ENCODE measurements around the gene PSMD10.

Gene PSMD10

DNA sequence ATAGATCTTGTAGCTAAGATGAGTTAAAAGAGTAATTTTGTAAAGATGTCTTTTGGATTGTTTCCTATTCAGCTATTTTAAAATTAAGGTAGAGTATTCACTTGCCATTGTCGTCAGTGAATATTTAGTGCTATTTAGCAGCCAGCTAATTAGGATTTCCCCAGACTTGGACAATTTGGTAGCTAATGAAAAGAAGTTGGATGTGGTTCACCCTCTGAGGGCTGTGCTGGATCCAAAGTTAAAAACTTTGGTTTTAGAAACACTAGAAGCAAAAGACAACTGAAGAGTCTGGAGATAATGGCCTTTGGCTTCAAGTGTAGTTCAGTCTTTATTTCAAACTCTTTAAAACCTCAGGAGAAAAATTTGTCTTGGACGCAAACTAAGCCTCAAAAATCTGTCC, 41.5 kb upstream of the PSMD10 start:
- H3K4me1 ChIP-seq (ENCODE audit: insufficient read depth, low read length) = no peaks in the 10 kb centered on the region
- H2AFZ ChIP-seq (ENCODE audit: low read depth, low read length) = no peak overlapping the region
- no peak overlapping the region for H3K9ac ChIP-seq (ENCODE audit: low read depth, low read length)
- no peaks in the 10 kb centered on the region for H3K27me3 ChIP-seq (ENCODE audit: insufficient read depth, low read length, poor library complexity)
- H3K79me2 ChIP-seq (ENCODE audit: insufficient read depth, low read length) = no peaks in the 10 kb centered on the region
- no peaks in the 10 kb centered on the region for H3K9me3 ChIP-seq (ENCODE audit: insufficient read depth, low read length, severe bottlenecking)
- no peak for DNase-seq
- peaks cover 13% of the 10 kb centered on the region; the same call in 1 of the 2 replicates for H3K36me3 ChIP-seq (ENCODE audit: insufficient read depth, low read length)
- no peak for ATAC-seq (ENCODE audit: insufficient read depth, low read depth)
- no peak overlapping the region for H3K4me3 ChIP-seq (ENCODE audit: low read depth in 1 of 2, low read length in 2 of 2)
- H3K27ac ChIP-seq (ENCODE audit: low read length) = no peak overlapping the region
- H4K20me1 ChIP-seq (ENCODE audit: insufficient read depth, low read length) = no peaks in the 10 kb centered on the region
- H3K4me2 ChIP-seq (ENCODE audit: insufficient read depth, low read length) = no peak overlapping the region
- TF ChIP-seq EZH2 (IDR thresholded peaks at IDR 0.05; ENCODE audit: borderline replicate concordance, low read depth, low read length, severe bottlenecking) = no peak
- TF ChIP-seq, protein P1, sequence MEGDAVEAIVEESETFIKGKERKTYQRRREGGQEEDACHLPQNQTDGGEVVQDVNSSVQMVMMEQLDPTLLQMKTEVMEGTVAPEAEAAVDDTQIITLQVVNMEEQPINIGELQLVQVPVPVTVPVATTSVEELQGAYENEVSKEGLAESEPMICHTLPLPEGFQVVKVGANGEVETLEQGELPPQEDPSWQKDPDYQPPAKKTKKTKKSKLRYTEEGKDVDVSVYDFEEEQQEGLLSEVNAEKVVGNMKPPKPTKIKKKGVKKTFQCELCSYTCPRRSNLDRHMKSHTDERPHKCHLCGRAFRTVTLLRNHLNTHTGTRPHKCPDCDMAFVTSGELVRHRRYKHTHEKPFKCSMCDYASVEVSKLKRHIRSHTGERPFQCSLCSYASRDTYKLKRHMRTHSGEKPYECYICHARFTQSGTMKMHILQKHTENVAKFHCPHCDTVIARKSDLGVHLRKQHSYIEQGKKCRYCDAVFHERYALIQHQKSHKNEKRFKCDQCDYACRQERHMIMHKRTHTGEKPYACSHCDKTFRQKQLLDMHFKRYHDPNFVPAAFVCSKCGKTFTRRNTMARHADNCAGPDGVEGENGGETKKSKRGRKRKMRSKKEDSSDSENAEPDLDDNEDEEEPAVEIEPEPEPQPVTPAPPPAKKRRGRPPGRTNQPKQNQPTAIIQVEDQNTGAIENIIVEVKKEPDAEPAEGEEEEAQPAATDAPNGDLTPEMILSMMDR (IDR thresholded peaks at IDR 0.05; ENCODE audit: borderline replicate concordance, extremely low read depth, low read length, poor library complexity, severe bottlenecking) = no peak

DNA sequence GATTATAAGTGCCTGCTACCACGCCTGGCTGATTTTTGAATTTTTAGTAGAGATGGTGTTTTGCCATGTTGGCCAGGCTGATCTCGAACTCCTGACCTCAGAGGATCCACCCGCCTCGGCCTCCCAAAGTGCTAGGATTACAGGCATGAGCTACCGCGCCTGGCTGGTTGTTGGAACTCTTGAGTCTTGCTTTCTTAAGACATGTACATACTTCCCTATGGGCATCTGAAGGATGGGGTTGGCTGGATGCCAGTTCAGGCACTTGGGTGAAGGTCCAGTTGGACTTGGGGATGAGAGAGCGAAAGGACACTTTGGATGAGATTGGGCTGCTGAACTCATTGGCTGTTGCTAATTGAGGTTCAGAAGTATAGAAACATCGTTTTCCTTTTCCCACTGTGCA, 40.7 kb upstream of the PSMD10 start:
- no peak for TF ChIP-seq EZH2 (IDR thresholded peaks at IDR 0.05; ENCODE audit: borderline replicate concordance, low read depth, low read length, severe bottlenecking)
- TF ChIP-seq, protein P1 (IDR thresholded peaks at IDR 0.05; ENCODE audit: borderline replicate concordance, extremely low read depth, low read length, poor library complexity, severe bottlenecking) = no peak
- no peaks in the 10 kb centered on the region for H3K4me1 ChIP-seq (ENCODE audit: insufficient read depth, low read length)
- no peak overlapping the region for H3K9ac ChIP-seq (ENCODE audit: low read depth, low read length)
- H3K4me3 ChIP-seq (ENCODE audit: low read depth in 1 of 2, low read length in 2 of 2) = no peak overlapping the region
- no peaks in the 10 kb centered on the region for H3K9me3 ChIP-seq (ENCODE audit: insufficient read depth, low read length, severe bottlenecking)
- H3K4me2 ChIP-seq (ENCODE audit: insufficient read depth, low read length) = no peak overlapping the region
- no peak overlapping the region for H3K27ac ChIP-seq (ENCODE audit: low read length)
- DNase-seq (no peak), ATAC-seq (ENCODE audit: insufficient read depth, low read depth) (no peak)
- no peaks in the 10 kb centered on the region for H4K20me1 ChIP-seq (ENCODE audit: insufficient read depth, low read length)
- H3K79me2 ChIP-seq (ENCODE audit: insufficient read depth, low read length) = no peaks in the 10 kb centered on the region
- H3K27me3 ChIP-seq (ENCODE audit: insufficient read depth, low read length, poor library complexity) = no peaks in the 10 kb centered on the region
- H2AFZ ChIP-seq (ENCODE audit: low read depth, low read length) = no peak overlapping the region
- H3K36me3 ChIP-seq (ENCODE audit: insufficient read depth, low read length) = peaks cover 14% of the 10 kb centered on the region; the same call in 1 of the 2 replicates

DNA sequence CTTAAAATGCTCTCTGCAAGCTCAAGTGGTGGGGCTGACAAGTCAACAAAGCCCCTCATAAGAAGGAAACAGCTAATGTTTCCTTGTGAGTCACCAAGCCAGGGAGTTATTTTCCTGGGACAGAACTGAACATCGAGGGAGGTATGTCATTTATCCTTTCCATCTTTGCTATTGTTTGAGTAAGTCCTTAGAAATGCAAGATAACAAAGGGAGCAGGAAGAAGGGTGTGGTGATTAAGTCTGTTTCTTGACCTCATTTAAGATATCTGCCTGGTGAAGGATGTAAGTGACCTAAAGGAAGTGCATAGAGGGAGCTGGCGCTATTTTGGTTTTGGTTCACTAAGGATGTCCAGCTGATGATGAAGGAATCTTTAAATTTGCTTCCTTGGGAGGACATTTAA, 40.1 kb upstream of the PSMD10 start:
- H3K79me2 ChIP-seq (ENCODE audit: insufficient read depth, low read length) = no peaks in the 10 kb centered on the region
- H3K9ac ChIP-seq (ENCODE audit: low read depth, low read length) = no peak overlapping the region
- H3K4me2 ChIP-seq (ENCODE audit: insufficient read depth, low read length) = no peak overlapping the region
- no peak for TF ChIP-seq EZH2 (IDR thresholded peaks at IDR 0.05; ENCODE audit: borderline replicate concordance, low read depth, low read length, severe bottlenecking)
- TF ChIP-seq, protein P1 (IDR thresholded peaks at IDR 0.05; ENCODE audit: borderline replicate concordance, extremely low read depth, low read length, poor library complexity, severe bottlenecking) = no peak
- H3K9me3 ChIP-seq (ENCODE audit: insufficient read depth, low read length, severe bottlenecking) = no peaks in the 10 kb centered on the region
- H3K36me3 ChIP-seq (ENCODE audit: insufficient read depth, low read length) = peaks cover 14% of the 10 kb centered on the region; the same call in 1 of the 2 replicates
- H3K27me3 ChIP-seq (ENCODE audit: insufficient read depth, low read length, poor library complexity) = no peaks in the 10 kb centered on the region
- no peak overlapping the region for H2AFZ ChIP-seq (ENCODE audit: low read depth, low read length)
- H4K20me1 ChIP-seq (ENCODE audit: insufficient read depth, low read length) = no peaks in the 10 kb centered on the region
- H3K27ac ChIP-seq (ENCODE audit: low read length) = no peak overlapping the region
- no peak for DNase-seq
- H3K4me3 ChIP-seq (ENCODE audit: low read depth in 1 of 2, low read length in 2 of 2) = no peak overlapping the region
- H3K4me1 ChIP-seq (ENCODE audit: insufficient read depth, low read length) = no peaks in the 10 kb centered on the region
- ATAC-seq (ENCODE audit: insufficient read depth, low read depth) = no peak

DNA sequence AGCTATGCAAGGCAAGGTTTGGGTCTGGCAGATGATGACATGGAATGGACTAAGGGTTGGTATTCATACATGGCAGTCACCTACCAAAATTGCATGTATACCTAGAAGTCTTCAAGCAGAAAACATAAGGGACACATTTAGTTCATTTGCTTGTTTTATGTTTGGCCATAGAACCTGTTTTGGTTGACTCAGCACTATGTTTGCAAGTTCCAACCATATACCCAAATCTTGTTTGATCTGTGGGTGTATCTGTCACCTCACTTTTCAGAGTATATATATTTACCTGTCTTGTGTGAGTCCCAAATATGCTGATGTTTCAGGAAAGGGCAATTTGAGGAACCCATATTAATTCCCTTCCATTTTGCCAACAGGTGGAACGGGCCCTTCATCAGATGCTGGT, 39.5 kb upstream of the PSMD10 start:
- Histone ChIP-seq H3K27me3 (ENCODE audit: insufficient read depth, low read length, poor library complexity) (no peaks in the 10 kb centered on the region), H3K9ac (ENCODE audit: low read depth, low read length) (no peak overlapping the region), H3K4me1 (ENCODE audit: insufficient read depth, low read length) (no peaks in the 10 kb centered on the region), H3K4me3 (ENCODE audit: low read depth in 1 of 2, low read length in 2 of 2) (no peak overlapping the region), H4K20me1 (ENCODE audit: insufficient read depth, low read length) (no peaks in the 10 kb centered on the region), H3K27ac (ENCODE audit: low read length) (no peak overlapping the region), H2AFZ (ENCODE audit: low read depth, low read length) (no peak overlapping the region), H3K79me2 (ENCODE audit: insufficient read depth, low read length) (no peaks in the 10 kb centered on the region), H3K9me3 (ENCODE audit: insufficient read depth, low read length, severe bottlenecking) (no peaks in the 10 kb centered on the region), H3K4me2 (ENCODE audit: insufficient read depth, low read length) (no peak overlapping the region), H3K36me3 (ENCODE audit: insufficient read depth, low read length) (peaks cover 14% of the 10 kb centered on the region; the same call in 1 of the 2 replicates)
- TF ChIP-seq, protein P1 (IDR thresholded peaks at IDR 0.05; ENCODE audit: borderline replicate concordance, extremely low read depth, low read length, poor library complexity, severe bottlenecking) = no peak
- no peak for TF ChIP-seq EZH2 (IDR thresholded peaks at IDR 0.05; ENCODE audit: borderline replicate concordance, low read depth, low read length, severe bottlenecking)
- no peak for DNase-seq
- no peak for ATAC-seq (ENCODE audit: insufficient read depth, low read depth)
